Stimulated activated naive B cell treated with anti-CD40 and anti-IgM and Interleukin-4, amounts not matched to agents 10 μg/mL and 1 μg/mL and 100 μg/mL, for 72 hours (primary cell): ENCODE results near the gene NCKAP1.

ENCODE experiments used
- ATAC-seq, 2 donors: fragments of 150-1000 bp; cut with Tn5 transposase; replicated peaks; 2 replicates each; pipeline ENCODE4 v1.10.0; 2021; ENCODE audit warnings: moderate library complexity in 1 of 2
- DNase-seq: peaks from one replicate; pipeline ENCODE4 v3.0.0; 2021
- H3K27ac Mint-ChIP-seq: one replicate; pipeline ENCODE4 v1.8.0; 2022; ENCODE audit warnings: mild to moderate bottlenecking, mixed read lengths
- H3K27me3 Mint-ChIP-seq, 2 donors: one replicate each; pipeline ENCODE4 v1.8.0; 2022; ENCODE audit warnings: mixed read lengths in 2 of 2
- H3K36me3 Mint-ChIP-seq, 2 donors: one replicate each; pipeline ENCODE4 v1.8.0; 2022; ENCODE audit warnings: mixed read lengths in 2 of 2, mild to moderate bottlenecking in 1 of 2
- H3K4me1 Mint-ChIP-seq, 2 donors: one replicate each; pipeline ENCODE4 v1.8.0; 2022; ENCODE audit warnings: mixed read lengths in 2 of 2, mild to moderate bottlenecking in 1 of 2
- H3K4me3 Mint-ChIP-seq, 2 donors: one replicate each; pipeline ENCODE4 v1.8.0; 2022; ENCODE audit warnings: mild to moderate bottlenecking in 2 of 2, mixed read lengths in 2 of 2, moderate library complexity in 1 of 2
- H3K9me3 Mint-ChIP-seq, 2 donors: one replicate each; pipeline ENCODE4 v1.8.0; 2022; ENCODE audit warnings: mixed read lengths in 2 of 2, mild to moderate bottlenecking in 1 of 2

Gene NCKAP1

DNA sequence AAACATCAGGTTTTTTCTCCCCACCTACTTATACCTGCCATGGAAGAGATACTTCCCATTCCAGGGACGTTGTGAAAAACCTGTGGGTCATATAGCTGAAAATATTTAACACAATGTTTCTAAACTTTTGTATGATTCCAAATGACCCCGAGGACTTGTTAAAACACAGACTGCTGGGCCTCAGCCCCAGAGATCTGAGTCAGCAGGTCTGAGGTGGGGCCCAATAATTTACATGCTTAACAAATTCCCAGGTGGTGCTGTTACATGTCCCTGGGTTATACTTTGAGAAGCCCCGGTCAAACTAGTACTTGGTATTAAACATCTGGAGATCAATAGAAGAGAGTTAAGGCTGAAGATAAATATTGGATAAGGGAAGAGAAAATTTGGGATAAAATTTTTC lies 100.4 kb downstream of the NCKAP1 start:
- no peaks in the 10 kb centered on the region for H3K9me3 Mint-ChIP-seq
- H3K36me3 Mint-ChIP-seq: no peaks in the 10 kb centered on the region
- H3K27me3 Mint-ChIP-seq: peaks cover 3 to 5% of the 10 kb centered on the region in 2 donors
- no peak overlapping the region for H3K4me3 Mint-ChIP-seq
- no peak overlapping the region for H3K27ac Mint-ChIP-seq
- no peak for DNase-seq
- ATAC-seq: no peak
- no peaks in the 10 kb centered on the region for H3K4me1 Mint-ChIP-seq

DNA sequence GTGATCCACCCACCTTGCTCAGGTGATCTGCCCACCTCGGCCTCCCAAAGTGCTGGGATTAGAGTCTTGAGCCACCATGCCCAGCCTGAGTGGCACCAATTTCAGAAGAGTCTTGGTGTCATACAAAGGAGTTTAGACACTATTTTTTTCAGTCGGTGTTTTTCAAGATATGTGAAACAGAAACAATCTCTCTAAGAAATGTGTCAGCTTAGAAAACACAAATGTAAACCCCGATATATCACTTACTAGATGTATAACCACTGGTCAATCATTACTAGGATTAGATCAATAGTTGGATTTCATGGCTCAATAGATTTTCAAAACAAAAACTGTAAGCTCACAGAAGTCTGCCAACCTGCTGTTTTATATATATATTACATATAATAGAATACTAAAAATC lies 104.6 kb downstream of the NCKAP1 start:
- Mint-ChIP-seq H3K9me3 (no peaks in the 10 kb centered on the region), H3K4me3 (no peak overlapping the region), H3K27me3 (peaks cover 4 to 11% of the 10 kb centered on the region in 2 donors), H3K36me3 (no peaks in the 10 kb centered on the region), H3K27ac (no peak overlapping the region), H3K4me1 (no peaks in the 10 kb centered on the region)
- DNase-seq (no peak), ATAC-seq (no peak)

DNA sequence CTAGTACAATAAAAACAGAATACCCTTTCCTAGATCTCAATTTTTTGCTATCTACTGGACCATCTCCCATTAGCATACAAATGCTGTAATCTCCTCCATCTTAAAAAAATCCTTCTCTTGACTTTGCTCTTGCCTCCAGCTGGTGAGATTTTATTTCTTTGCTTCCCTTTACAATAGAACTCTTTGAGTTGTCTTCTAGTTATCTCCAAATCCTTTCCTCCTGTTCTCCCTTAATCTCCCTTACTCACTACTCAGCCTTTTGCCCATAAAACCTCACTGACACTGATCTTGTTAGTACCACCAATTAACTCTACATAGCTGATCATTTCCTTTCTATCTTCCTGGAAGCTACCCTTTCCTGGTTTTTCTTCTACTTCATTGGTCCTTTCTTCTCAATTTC lies 108.3 kb downstream of the NCKAP1 start:
- no peaks in the 10 kb centered on the region for H3K36me3 Mint-ChIP-seq
- H3K27ac Mint-ChIP-seq: no peak overlapping the region
- no peaks in the 10 kb centered on the region for H3K9me3 Mint-ChIP-seq
- H3K4me3 Mint-ChIP-seq: no peak overlapping the region
- H3K4me1 Mint-ChIP-seq: no peaks in the 10 kb centered on the region
- DNase-seq: no peak
- ATAC-seq: no peak
- H3K27me3 Mint-ChIP-seq: peaks cover 8 to 17% of the 10 kb centered on the region in 2 donors

DNA sequence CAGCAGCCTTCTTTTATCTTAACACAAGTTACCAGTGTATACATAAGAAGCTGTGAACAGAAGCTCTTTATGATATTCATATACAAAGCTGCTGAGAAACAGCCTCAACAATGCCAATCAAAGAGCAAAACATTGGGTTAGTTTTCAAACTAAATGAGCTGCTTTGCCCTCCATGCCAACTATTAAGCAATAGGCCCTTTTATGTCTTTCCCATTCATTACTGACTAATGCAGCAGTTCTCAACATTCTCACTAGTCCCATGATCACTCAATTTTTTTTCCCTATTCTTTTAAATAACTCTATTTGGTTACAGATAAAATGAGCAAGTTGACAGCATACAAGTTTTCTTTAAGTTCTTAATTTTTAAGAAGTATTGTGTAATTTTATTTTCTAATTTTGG lies 114.0 kb downstream of the NCKAP1 start:
- no peak for ATAC-seq
- DNase-seq: no peak
- H3K27me3 Mint-ChIP-seq: peaks cover 4 to 5% of the 10 kb centered on the region in 2 donors
- H3K4me1 Mint-ChIP-seq: no peaks in the 10 kb centered on the region
- no peaks in the 10 kb centered on the region for H3K9me3 Mint-ChIP-seq
- no peak overlapping the region for H3K4me3 Mint-ChIP-seq
- no peak overlapping the region for H3K27ac Mint-ChIP-seq
- no peaks in the 10 kb centered on the region for H3K36me3 Mint-ChIP-seq

DNA sequence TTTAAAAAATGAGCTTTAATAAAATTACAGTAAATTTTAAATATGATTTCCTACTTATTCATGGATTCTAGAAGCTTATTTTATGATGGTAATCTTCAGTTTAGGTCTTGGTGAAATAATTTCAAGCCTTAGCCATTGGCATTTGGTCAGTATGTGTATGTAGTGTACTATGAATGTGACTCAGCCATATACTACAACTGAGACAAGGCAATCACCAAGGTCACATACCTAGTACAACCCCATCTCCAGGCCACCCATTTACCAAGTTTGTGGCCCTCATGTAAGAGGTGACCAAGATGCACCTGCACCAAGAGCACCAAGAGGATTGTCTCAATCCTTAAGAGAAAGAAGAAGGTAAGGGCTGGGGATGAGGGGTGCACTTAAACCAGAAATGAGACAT lies 117.0 kb downstream of the NCKAP1 start:
- Mint-ChIP-seq H3K4me3 (no peak overlapping the region), H3K9me3 (no peaks in the 10 kb centered on the region), H3K27me3 (peaks cover 3% of the 10 kb centered on the region in 2 donors), H3K36me3 (no peaks in the 10 kb centered on the region), H3K27ac (no peak overlapping the region), H3K4me1 (no peaks in the 10 kb centered on the region)
- ATAC-seq (no peak), DNase-seq (no peak)

DNA sequence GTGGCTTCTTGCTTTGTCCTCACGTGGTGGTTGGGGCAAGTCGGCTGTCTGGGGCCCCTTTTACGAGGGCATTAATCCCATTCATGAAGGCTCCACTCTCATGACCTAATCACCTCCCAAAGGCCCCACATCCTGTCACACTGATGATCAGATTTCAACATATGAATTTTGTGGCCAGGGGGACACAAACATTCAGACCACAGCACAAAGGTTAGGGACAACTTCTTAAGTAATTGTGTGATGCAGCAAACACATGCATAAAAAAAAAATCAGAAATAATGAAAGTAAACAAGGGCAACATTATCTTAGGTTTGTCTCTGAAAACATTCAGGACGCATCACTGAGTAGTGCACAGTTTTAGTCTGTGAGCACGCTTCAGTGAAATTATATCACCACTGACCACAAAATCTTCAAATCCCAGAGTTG lies 117.6 kb downstream of the NCKAP1 start:
- ATAC-seq (no peak), DNase-seq (no peak)
- H3K27ac Mint-ChIP-seq: no peak overlapping the region
- no peaks in the 10 kb centered on the region for H3K9me3 Mint-ChIP-seq
- no peaks in the 10 kb centered on the region for H3K4me1 Mint-ChIP-seq
- H3K4me3 Mint-ChIP-seq: no peak overlapping the region
- no peaks in the 10 kb centered on the region for H3K36me3 Mint-ChIP-seq
- peaks cover 0 to 4% of the 10 kb centered on the region in 2 donors for H3K27me3 Mint-ChIP-seq

DNA sequence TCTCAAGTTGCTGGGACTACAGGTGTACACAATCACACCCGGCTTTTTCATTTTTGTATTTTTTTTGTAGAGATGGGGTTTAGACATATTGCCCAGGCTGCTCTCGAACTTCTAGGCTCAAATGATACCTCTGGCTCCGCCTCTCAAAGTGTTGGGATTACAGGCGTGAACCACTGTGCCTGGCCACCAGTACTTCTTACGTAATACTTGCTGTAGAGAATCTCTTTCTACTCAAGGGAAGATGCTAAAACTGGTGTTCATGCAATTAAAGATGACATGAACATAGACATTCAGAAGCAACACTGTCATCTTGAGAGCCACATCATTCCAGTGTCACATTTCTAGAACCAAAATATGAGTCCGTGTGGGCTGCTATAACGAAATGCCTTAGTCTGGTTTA lies 118.2 kb downstream of the NCKAP1 start:
- Mint-ChIP-seq H3K4me1 (no peaks in the 10 kb centered on the region), H3K27ac (no peak overlapping the region), H3K4me3 (no peak overlapping the region), H3K27me3 (peaks cover 0 to 4% of the 10 kb centered on the region in 2 donors), H3K9me3 (no peaks in the 10 kb centered on the region), H3K36me3 (no peaks in the 10 kb centered on the region)
- DNase-seq (no peak), ATAC-seq (no peak)

DNA sequence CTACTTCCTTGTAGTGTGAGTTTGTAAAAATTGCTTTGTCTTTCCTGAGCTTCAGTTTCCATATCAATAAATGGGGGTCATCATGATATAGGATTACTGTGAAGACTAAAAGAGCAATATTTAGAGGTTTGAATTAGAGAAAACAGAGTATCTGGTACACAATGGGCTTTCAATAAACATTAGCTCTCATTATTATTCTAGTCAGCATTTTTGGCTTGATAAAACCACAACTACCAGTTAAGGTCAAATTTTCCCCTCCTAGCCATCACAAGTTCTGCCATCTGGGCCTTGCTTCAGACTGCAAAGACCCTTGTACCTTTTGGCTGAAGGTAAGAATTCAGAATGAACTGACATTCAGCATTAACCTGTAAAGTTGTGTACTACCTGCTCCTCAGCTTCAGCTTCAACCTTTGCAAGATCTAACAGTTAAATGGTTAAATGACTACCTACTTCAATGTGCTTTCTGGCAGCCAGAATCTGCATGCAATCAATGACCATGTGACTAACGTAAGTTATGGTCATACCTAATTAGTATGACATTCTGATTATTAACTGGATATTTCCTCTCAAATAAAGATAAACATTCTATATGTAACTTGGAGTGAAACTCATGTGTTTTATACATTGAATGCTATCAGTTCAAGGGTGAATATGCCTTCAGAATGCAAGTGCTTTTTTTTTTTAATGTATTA lies 119.2 kb downstream of the NCKAP1 start:
- H3K27ac Mint-ChIP-seq: no peak overlapping the region

DNA sequence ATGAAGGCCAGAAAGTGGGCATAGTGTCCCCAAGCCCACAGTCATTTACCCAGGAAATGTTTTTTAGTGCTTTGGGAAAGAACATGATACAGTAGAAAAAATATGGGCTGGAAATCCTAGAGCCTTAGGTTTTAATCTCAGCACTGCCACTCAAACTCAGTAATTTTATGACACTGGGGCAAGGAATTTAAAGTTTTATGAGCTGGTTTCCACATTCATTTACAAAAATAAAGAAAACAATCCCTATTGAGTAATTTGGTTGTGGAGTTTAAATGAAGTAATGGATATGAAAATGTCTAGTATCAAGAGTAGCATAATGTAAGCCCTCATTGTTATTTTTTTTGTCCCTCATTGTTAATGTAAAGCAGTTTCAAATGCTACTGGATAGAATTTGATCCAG lies 120.3 kb downstream of the NCKAP1 start:
- Mint-ChIP-seq H3K4me1 (no peaks in the 10 kb centered on the region), H3K4me3 (no peak overlapping the region)

More for the DNA sequence above, 119.2 kb downstream of the NCKAP1 start:
- DNase-seq: no peak
- Mint-ChIP-seq H3K4me1 (no peaks in the 10 kb centered on the region), H3K36me3 (no peaks in the 10 kb centered on the region), H3K4me3 (no peak overlapping the region), H3K9me3 (no peaks in the 10 kb centered on the region), H3K27me3 (peaks cover 0 to 4% of the 10 kb centered on the region in 2 donors)
- ATAC-seq: no peak

DNA sequence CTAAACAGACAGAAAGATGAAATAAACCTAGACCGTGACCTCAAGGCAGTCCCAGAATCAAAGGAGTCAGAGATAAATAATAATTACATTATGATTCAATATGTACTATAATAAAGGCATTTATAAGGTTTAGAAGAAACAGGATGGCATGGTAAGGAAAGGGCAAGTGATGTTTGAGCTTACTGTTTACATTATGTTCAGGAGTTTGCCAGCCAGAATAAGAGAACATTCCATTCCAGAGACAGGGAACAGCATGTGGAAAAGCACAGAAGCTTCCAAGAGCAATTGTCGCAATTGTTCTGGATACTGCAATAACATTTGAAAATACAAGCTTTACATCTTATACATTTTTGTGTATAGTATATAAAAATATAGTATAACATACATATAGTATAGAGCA lies 121.8 kb downstream of the NCKAP1 start:
- no peaks in the 10 kb centered on the region for H3K9me3 Mint-ChIP-seq
- H3K4me1 Mint-ChIP-seq: no peaks in the 10 kb centered on the region
- H3K4me3 Mint-ChIP-seq: no peak overlapping the region
- no peaks in the 10 kb centered on the region for H3K36me3 Mint-ChIP-seq
- no peak overlapping the region for H3K27ac Mint-ChIP-seq
- no peak for ATAC-seq
- peaks cover 0 to 9% of the 10 kb centered on the region in 2 donors for H3K27me3 Mint-ChIP-seq
- DNase-seq: no peak

More for the DNA sequence above, 120.3 kb downstream of the NCKAP1 start:
- no peaks in the 10 kb centered on the region for H3K9me3 Mint-ChIP-seq
- H3K27me3 Mint-ChIP-seq: peaks cover 0 to 9% of the 10 kb centered on the region in 2 donors
- DNase-seq: no peak
- no peak overlapping the region for H3K27ac Mint-ChIP-seq
- ATAC-seq: no peak
- H3K36me3 Mint-ChIP-seq: no peaks in the 10 kb centered on the region

DNA sequence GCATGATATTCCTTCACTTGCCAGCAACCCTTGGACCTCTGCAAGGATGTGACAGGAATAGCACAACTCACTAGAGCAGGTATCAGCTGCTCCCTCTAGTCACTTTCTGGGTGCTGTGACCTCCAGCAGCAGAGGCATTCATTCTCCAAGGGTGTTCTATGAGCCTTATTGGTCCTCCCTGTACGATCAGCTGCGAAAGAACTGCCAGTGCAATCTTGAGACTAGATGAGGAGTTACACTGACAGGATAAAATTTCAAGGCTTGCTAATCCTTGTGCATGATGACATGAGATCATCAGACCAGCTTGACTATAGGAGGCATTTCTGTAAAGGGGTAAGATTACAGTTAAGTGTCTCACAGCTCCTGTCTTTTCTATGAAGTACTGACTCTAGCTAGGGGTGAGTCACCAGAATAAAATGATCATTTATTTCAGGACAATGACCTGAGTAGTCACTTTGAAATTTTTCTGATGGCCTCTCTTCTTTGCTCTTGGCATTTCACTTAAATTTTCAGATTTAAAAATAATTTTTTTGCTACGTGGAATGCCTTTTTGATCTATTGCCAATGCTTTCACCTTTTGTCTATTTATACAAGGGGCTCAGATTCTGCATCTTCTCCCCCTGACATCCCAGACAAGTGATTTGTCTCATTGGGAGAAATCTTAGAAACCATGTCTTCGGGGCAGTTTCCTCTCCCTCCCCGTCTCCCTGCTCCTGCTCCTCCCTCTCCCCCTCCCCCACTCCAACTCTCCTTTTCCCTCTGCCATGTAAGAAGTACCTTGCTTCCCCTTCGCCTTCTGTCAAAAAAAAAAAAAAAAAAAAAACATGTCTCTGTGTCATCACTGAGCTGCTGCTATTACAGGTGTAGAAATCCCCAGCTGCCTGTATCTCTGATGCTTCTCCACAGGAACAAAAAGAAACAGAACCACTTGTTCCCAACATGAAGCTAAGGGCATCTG lies 122.6 kb downstream of the NCKAP1 start:
- Mint-ChIP-seq H3K27me3 (peaks cover 0 to 9% of the 10 kb centered on the region in 2 donors), H3K36me3 (no peaks in the 10 kb centered on the region), H3K4me3 (no peak overlapping the region), H3K4me1 (no peaks in the 10 kb centered on the region), H3K27ac (no peak overlapping the region), H3K9me3 (no peaks in the 10 kb centered on the region)
- no peak for ATAC-seq
- no peak for DNase-seq

DNA sequence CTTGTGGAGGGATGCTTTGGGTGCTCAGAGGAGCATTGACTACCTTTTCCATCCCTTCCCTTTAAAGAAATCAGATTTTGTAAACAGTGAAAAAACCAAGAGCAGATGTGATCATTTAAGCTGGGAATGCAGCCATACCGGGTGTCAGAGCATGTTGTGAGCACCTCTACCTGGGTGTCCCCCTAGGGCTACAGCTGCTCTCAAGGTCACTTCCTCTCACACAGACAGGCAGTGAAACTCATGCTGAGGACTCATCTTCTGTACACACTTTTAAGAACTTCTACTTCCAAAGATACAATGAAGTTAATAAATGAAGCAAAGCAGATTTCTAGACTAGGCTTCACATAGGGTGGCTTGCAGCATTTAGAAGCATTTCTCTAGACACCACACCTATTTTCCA lies 123.4 kb downstream of the NCKAP1 start:
- DNase-seq (no peak), ATAC-seq (no peak)
- H3K4me3 Mint-ChIP-seq: no peak overlapping the region
- H3K27ac Mint-ChIP-seq: no peak overlapping the region
- no peaks in the 10 kb centered on the region for H3K4me1 Mint-ChIP-seq
- H3K36me3 Mint-ChIP-seq: no peaks in the 10 kb centered on the region
- no peaks in the 10 kb centered on the region for H3K9me3 Mint-ChIP-seq
- peaks cover 0 to 9% of the 10 kb centered on the region in 2 donors for H3K27me3 Mint-ChIP-seq

DNA sequence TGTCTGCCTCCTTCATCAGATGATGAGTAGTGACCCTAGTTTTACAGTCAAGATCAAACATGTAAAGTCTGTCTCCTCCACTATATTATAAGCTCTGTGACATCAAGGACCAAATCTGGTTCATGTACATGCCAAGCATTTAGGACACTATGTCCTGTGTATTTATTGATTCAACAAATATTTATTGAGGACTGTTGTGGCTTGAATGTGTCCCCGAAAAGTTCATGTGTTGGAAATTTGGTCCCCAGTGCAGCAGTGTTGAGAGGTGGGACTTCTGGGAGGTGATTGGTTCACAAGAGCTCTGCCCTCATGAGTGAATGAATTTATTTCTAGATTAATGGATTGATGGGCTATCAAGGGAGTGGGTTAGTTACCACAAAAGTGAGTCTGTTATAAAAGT lies 125.2 kb downstream of the NCKAP1 start:
- H3K27me3 Mint-ChIP-seq: peaks cover 0 to 9% of the 10 kb centered on the region in 2 donors
- no peaks in the 10 kb centered on the region for H3K4me1 Mint-ChIP-seq
- no peak for ATAC-seq
- no peak for DNase-seq
- H3K27ac Mint-ChIP-seq: no peak overlapping the region
- H3K9me3 Mint-ChIP-seq: no peaks in the 10 kb centered on the region
- no peaks in the 10 kb centered on the region for H3K36me3 Mint-ChIP-seq
- no peak overlapping the region for H3K4me3 Mint-ChIP-seq

DNA sequence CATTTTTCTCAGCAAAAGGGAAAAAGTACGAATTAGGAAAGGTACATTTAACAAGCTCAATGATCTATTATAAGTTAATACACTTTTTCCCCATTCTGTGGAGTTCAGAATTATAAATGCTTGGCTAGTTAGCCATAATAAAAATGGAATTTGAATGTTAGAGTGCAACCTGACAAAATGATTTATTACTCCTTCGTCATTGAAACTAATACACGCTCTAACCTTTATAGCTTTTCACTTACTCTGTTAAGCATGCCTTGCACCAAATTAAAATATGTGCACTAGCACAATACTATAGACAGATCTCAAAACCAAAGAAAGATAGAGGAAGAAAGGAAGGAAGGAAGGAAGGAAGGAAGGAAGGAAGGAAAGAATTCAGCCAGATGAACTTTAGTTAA lies 125.7 kb downstream of the NCKAP1 start:
- peaks cover 0 to 9% of the 10 kb centered on the region in 2 donors for H3K27me3 Mint-ChIP-seq
- H3K27ac Mint-ChIP-seq: no peak overlapping the region
- no peaks in the 10 kb centered on the region for H3K9me3 Mint-ChIP-seq
- no peaks in the 10 kb centered on the region for H3K36me3 Mint-ChIP-seq
- no peak for DNase-seq
- H3K4me3 Mint-ChIP-seq: no peak overlapping the region
- no peaks in the 10 kb centered on the region for H3K4me1 Mint-ChIP-seq
- no peak for ATAC-seq
